ENCODE measurements around the gene TIPARP.

DNA sequence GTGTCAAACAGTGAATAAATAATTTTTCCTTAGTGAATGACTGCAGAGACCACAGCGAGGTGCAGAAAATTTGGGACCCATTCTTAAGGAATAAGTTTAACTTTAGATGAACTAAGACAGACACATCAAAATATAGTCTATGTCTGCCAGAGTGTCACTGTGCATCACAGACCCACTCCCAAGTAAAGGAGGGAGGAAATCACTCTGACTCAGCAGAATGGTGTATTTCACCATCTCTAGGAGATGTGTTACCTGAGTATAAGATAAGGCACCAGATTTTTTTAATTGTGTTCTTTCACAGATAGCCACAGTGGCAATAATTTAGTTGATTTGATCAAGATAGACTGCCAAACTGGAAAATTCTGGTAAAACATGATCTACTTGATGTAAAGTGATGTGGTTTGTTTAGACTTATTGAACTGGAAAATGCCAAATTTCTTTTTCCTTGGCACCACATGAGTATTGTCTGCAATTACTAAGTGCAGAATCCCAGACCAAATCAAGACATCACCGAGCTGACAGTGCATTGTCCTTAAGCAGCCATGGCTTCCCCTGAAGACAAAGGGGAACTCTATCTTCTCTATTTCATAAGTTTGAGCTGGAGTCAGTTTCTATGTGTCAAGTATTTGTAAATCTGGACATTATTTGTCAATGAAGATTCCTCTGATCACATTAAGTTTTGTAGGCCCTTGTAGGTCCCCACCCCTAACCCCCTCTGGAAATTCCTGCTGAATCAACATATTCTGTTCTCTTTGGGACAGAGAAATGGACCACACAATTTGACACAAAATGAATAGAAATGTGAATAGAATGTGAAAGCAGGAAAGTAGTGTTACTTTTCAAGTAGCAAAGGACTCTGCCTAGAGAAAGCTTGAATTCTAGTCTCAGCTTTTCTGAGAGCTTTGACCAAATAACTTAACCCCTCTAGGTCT is 47.6 kb downstream of the TIPARP start:
- TF ChIP-seq JUNB (IDR thresholded peaks at IDR 0.05; ENCODE audit: unreplicated experiment) (no peak), ZNF114 (CRISPR knock-in tag; IDR thresholded peaks at IDR 0.05) (no peak), POLR2AphosphoS5 (IDR thresholded peaks at IDR 0.05; ENCODE audit: low read depth) (no peak), ZNF331 (CRISPR knock-in tag; IDR thresholded peaks at IDR 0.05; ENCODE audit: low read depth) (no peak), EZH2phosphoT487 (IDR thresholded peaks at IDR 0.05; ENCODE audit: unreplicated experiment) (no peak), EZH2 (IDR thresholded peaks at IDR 0.05; ENCODE audit: low read depth, unreplicated experiment) (no peak), CREB1 (CRISPR knock-in tag; IDR thresholded peaks at IDR 0.05; ENCODE audit: low read depth) (no peak)
- TF ChIP-seq, protein P1, sequence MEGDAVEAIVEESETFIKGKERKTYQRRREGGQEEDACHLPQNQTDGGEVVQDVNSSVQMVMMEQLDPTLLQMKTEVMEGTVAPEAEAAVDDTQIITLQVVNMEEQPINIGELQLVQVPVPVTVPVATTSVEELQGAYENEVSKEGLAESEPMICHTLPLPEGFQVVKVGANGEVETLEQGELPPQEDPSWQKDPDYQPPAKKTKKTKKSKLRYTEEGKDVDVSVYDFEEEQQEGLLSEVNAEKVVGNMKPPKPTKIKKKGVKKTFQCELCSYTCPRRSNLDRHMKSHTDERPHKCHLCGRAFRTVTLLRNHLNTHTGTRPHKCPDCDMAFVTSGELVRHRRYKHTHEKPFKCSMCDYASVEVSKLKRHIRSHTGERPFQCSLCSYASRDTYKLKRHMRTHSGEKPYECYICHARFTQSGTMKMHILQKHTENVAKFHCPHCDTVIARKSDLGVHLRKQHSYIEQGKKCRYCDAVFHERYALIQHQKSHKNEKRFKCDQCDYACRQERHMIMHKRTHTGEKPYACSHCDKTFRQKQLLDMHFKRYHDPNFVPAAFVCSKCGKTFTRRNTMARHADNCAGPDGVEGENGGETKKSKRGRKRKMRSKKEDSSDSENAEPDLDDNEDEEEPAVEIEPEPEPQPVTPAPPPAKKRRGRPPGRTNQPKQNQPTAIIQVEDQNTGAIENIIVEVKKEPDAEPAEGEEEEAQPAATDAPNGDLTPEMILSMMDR (conservative IDR thresholded peaks at IDR 0.05; ENCODE audit: low read depth in 2 of 2) = no peak
- TF ChIP-seq, protein P2, sequence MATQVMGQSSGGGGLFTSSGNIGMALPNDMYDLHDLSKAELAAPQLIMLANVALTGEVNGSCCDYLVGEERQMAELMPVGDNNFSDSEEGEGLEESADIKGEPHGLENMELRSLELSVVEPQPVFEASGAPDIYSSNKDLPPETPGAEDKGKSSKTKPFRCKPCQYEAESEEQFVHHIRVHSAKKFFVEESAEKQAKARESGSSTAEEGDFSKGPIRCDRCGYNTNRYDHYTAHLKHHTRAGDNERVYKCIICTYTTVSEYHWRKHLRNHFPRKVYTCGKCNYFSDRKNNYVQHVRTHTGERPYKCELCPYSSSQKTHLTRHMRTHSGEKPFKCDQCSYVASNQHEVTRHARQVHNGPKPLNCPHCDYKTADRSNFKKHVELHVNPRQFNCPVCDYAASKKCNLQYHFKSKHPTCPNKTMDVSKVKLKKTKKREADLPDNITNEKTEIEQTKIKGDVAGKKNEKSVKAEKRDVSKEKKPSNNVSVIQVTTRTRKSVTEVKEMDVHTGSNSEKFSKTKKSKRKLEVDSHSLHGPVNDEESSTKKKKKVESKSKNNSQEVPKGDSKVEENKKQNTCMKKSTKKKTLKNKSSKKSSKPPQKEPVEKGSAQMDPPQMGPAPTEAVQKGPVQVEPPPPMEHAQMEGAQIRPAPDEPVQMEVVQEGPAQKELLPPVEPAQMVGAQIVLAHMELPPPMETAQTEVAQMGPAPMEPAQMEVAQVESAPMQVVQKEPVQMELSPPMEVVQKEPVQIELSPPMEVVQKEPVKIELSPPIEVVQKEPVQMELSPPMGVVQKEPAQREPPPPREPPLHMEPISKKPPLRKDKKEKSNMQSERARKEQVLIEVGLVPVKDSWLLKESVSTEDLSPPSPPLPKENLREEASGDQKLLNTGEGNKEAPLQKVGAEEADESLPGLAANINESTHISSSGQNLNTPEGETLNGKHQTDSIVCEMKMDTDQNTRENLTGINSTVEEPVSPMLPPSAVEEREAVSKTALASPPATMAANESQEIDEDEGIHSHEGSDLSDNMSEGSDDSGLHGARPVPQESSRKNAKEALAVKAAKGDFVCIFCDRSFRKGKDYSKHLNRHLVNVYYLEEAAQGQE (IDR thresholded peaks at IDR 0.05; ENCODE audit: unreplicated experiment) = no peak

Data from GM23338 (cell line).